HepG2 (cell line): ENCODE measurements around the gene MYO3B. TPM values are rescaled to one million over a fixed set of nuclear protein-coding genes. Genes with fewer than 3 reads are reported as not detected.
A peak's percentile ranks its signal among the peaks of the same experiment; 100 is the strongest.

Experiments
- ARID2 ChIP-seq: sonication (generic); formaldehyde crosslinking; IDR thresholded peaks from 2 replicates; pipeline ENCODE4 v1.8.1; 2022; ENCODE audit warnings: mild to moderate bottlenecking, missing genetic modification reagents, borderline replicate concordance
- ATF6 ChIP-seq: sonication (generic); formaldehyde crosslinking; conservative IDR thresholded peaks from 2 replicates; pipeline ENCODE4 v1.4.0; 2020; ENCODE audit warnings: missing genetic modification reagents
- BATF2 ChIP-seq: sonication (generic); formaldehyde crosslinking; IDR thresholded peaks from 2 replicates; pipeline ENCODE4 v1.8.0; 2022; ENCODE audit warnings: mild to moderate bottlenecking, missing genetic modification reagents, moderate library complexity
- FOXK1 ChIP-seq: sonication (generic); formaldehyde crosslinking; IDR thresholded peaks from 2 replicates; pipeline ENCODE4 v1.4.0; 2020; ENCODE audit warnings: low read depth, missing genetic modification reagents, borderline replicate concordance
- GLMP ChIP-seq: sonication (generic); formaldehyde crosslinking; IDR thresholded peaks from 2 replicates; pipeline ENCODE4 v1.9.0; 2021; ENCODE audit warnings: missing genetic modification reagents, mild to moderate bottlenecking, borderline replicate concordance
- GZF1 ChIP-seq: sonication (generic); formaldehyde crosslinking; IDR thresholded peaks from 2 replicates; pipeline ENCODE4 v1.5.1; 2020; ENCODE audit warnings: mild to moderate bottlenecking, missing genetic modification reagents
- HMG20A ChIP-seq: IDR thresholded peaks from 2 replicates; pipeline ENCODE4 v1.6.1; 2016; ENCODE audit warnings: borderline replicate concordance
- NR2C2 ChIP-seq: sonication (generic); formaldehyde crosslinking; IDR thresholded peaks from 2 replicates; pipeline ENCODE4 v1.4.0; 2020; ENCODE audit warnings: missing genetic modification reagents, mild to moderate bottlenecking, moderate library complexity, borderline replicate concordance
- NR3C1 ChIP-seq: sonication (generic); formaldehyde crosslinking; IDR thresholded peaks from 2 replicates; pipeline ENCODE4 v1.4.0; 2020; ENCODE audit warnings: missing genetic modification reagents
- PREB ChIP-seq: sonication (generic); formaldehyde crosslinking; IDR thresholded peaks from 2 replicates; pipeline ENCODE4 v1.4.0; 2020; ENCODE audit warnings: missing genetic modification reagents
- RFX3 ChIP-seq: IDR thresholded peaks from 2 replicates; pipeline ENCODE4 v1.6.1; 2016; ENCODE audit warnings: missing biosample characterization, missing genetic modification reagents
- ZBTB20 ChIP-seq: sonication (generic); formaldehyde crosslinking; IDR thresholded peaks from 2 replicates; pipeline ENCODE4 v1.8.1; 2023; ENCODE audit warnings: missing genetic modification reagents, low read depth, mild to moderate bottlenecking, borderline replicate concordance
- ZFP36L2 ChIP-seq: sonication (generic); formaldehyde crosslinking; IDR thresholded peaks from 2 replicates; pipeline ENCODE4 v1.4.0; 2020; ENCODE audit warnings: missing genetic modification reagents
- ZKSCAN8 ChIP-seq: IDR thresholded peaks from 2 replicates; pipeline ENCODE4 v1.6.1; 2016; ENCODE audit warnings: borderline replicate concordance, missing genetic modification reagents, missing compliant biosample characterization
- ZNF207 ChIP-seq: fragments of 450-650 bp; IDR thresholded peaks from 2 replicates; pipeline ENCODE4 v1.6.1; 2016; ENCODE audit warnings: antibody characterized with exemption, borderline replicate concordance
- ZNF280B ChIP-seq: sonication (generic); formaldehyde crosslinking; IDR thresholded peaks from 2 replicates; pipeline ENCODE4 v1.5.0; 2020; ENCODE audit warnings: missing genetic modification reagents, mild to moderate bottlenecking, borderline replicate concordance
- ZNF614 ChIP-seq: IDR thresholded peaks from 2 replicates; pipeline ENCODE4 v1.6.1; 2018; ENCODE audit warnings: missing biosample characterization, missing genetic modification reagents, inconsistent platforms, borderline replicate concordance
- ZNF652 ChIP-seq: IDR thresholded peaks from 2 replicates; pipeline ENCODE4 v1.6.1; 2016; ENCODE audit warnings: low read depth, borderline replicate concordance
- ZNF737 ChIP-seq: sonication (generic); formaldehyde crosslinking; IDR thresholded peaks from 2 replicates; pipeline ENCODE4 v1.5.0; 2020; ENCODE audit warnings: missing genetic modification reagents, mild to moderate bottlenecking, borderline replicate concordance
- ZNF784 ChIP-seq: sonication (generic); formaldehyde crosslinking; IDR thresholded peaks from 2 replicates; pipeline ENCODE4 v1.5.1; 2020; ENCODE audit warnings: missing genetic modification reagents, mild to moderate bottlenecking, borderline replicate concordance
- polyA plus RNA-seq, 8 experiments: library from polyadenylated mRNA; depleted of rRNA in 3 of 8; stranded (reverse) in 7 of 8; unstranded in 1 of 8; fragments of >200 nt; fragmentation: Illumina TruSeq in 4 of 8; extraction: Trizol in 4 of 8; gene quantifications; 2 replicates each; pipeline versions ENCODE4 v1.2.1 to v1.2.3, GENCODE V29; 2011 to 2016; ENCODE audit warnings: low read depth in 4 of 8, missing spikeins in 1 of 8, mixed read lengths in 1 of 8; ENCODE audit not compliant: insufficient read depth in 1 of 8
- total RNA-seq, 5 experiments: library from RNA; depleted of rRNA; stranded (reverse); fragments of >200 nt; fragmentation: Illumina TruSeq; extraction: Trizol; gene quantifications; 2 replicates each; pipeline ENCODE4 v1.2.3, GENCODE V29; 2016; ENCODE audit warnings: low read depth in 1 of 5
- TF ChIP-seq, protein P1 (sequence below): sonication (generic); formaldehyde crosslinking; IDR thresholded peaks from 2 replicates; pipeline ENCODE4 v1.5.0; 2020; ENCODE audit warnings: missing genetic modification reagents

MYO3B gene
- total and polyA plus RNA-seq, 2 of the 13 experiments (the other 11 are each of a cell fraction or from before 2014, with no cell fraction given), result 0.01 TPM; not detected in 1

- TF ChIP-seq ZNF280B (CRISPR knock-in tag), result no peak
- TF ChIP-seq GLMP (CRISPR knock-in tag), result no peak
- TF ChIP-seq ZNF784 (CRISPR knock-in tag), result no peak
- no peak for TF ChIP-seq ATF6 (CRISPR knock-in tag)
- no peak for TF ChIP-seq ZFP36L2 (CRISPR knock-in tag)
- no peak for TF ChIP-seq ZNF614
- TF ChIP-seq NR3C1 (CRISPR knock-in tag), result no peak
- TF ChIP-seq ZBTB20 (CRISPR knock-in tag), result peak; percentile 64; the same call in 1 of the 2 replicates
- no peak for TF ChIP-seq ZNF737 (CRISPR knock-in tag)
- TF ChIP-seq FOXK1 (CRISPR knock-in tag), result peak; percentile 98
- no peak for TF ChIP-seq ARID2
- no peak for TF ChIP-seq BATF2 (CRISPR knock-in tag)
- TF ChIP-seq, protein P1, sequence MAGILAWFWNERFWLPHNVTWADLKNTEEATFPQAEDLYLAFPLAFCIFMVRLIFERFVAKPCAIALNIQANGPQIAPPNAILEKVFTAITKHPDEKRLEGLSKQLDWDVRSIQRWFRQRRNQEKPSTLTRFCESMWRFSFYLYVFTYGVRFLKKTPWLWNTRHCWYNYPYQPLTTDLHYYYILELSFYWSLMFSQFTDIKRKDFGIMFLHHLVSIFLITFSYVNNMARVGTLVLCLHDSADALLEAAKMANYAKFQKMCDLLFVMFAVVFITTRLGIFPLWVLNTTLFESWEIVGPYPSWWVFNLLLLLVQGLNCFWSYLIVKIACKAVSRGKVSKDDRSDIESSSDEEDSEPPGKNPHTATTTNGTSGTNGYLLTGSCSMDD (CRISPR knock-in tag), result no peak
- peak; percentile 93 for TF ChIP-seq HMG20A (CRISPR knock-in tag)
- peak; percentile 82; the same call in 1 of the 2 replicates for TF ChIP-seq ZKSCAN8 (CRISPR knock-in tag)
- TF ChIP-seq NR2C2 (CRISPR knock-in tag), result no peak
- no peak for TF ChIP-seq GZF1 (CRISPR knock-in tag)
- TF ChIP-seq RFX3 (CRISPR knock-in tag), result no peak
- TF ChIP-seq ZNF207, result no peak
- TF ChIP-seq ZNF652, result no peak; the same call in 1 of the 2 replicates
- no peak for TF ChIP-seq PREB (CRISPR knock-in tag)
Measured at GRCh38 chr2:170157025-170157684, 20.8 kb upstream of the MYO3B start (continued).
